ENCODE data around the gene SLC25A45.

The SLC25A45 gene

DNA sequence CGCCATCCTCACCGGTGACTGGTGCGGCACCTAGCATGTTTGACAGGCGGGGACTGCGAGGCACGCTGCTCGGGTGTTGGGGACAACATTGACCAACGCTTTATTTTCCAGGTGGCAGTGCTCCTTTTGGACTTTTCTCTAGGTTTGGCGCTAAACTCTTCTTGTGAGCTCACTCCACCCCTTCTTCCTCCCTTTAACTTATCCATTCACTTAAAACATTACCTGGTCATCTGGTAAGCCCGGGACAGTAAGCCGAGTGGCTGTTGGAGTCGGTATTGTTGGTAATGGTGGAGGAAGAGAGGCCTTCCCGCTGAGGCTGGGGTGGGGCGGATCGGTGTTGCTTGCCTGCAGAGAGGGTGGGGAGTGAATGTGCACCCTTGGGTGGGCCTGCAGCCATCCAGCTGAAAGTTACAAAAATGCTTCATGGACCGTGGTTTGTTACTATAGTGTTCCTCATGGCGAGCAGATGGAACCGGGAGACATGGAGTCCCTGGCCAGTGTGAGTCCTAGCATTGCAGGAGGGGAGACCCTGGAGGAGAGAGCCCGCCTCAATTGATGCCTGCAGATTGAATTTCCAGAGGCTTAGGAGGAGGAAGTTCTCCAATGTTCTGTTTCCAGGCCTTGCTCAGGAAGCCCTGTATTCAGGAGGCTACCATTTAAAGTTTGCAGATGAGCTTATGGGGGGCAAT is 41.2 kb upstream of the SLC25A45 start:
- peak overlapping the region; percentile 99 for H3K4me3 ChIP-seq (ENCODE audit: low read length)
- DNase-seq (ENCODE audit: low read depth): peak; percentile 66
- no peak for TF ChIP-seq CTCF (conservative IDR thresholded peaks at IDR 0.05; ENCODE audit: low read length)

DNA sequence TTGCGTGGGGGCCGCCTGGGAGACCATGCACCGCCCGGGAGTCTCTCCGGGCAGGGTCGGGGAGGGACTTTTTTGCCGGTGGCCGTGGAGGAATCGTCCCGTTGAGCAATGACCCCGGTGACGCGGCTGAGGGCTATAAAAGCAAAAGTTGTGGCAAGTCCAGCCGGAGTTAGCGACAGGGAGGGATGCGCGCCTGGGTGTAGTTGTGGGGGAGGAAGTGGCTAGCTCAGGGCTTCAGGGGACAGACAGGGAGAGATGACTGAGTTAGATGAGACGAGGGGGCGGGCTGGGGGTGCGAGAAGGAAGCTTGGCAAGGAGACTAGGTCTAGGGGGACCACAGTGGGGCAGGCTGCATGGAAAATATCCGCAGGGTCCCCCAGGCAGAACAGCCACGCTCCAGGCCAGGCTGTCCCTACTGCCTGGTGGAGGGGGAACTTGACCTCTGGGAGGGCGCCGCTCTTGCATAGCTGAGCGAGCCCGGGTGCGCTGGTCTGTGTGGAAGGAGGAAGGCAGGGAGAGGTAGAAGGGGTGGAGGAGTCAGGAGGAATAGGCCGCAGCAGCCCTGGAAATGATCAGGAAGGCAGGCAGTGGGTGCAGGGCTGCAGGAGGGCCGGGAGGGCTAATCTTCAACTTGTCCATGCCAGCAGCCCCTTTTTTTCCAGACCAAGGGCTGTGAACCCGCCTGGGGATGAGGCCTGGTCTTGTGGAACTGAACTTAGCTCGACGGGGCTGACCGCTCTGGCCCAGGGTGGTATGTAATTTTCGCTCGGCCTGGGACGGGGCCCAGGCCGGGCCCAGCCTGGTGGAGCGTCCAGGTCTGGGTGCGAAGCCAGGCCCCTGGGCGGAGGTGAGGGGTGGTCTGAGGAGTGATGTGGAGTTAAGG is 40.4 kb upstream of the SLC25A45 start, which contains the start of gene NEAT1:
TSS of gene NEAT1 (plus strand) at position 166 of the 883 bp plus-strand sequence.
- DNase-seq (ENCODE audit: low read depth): peak; percentile 95
- peak within 1 kb of the TSS; percentile 99 for H3K4me3 ChIP-seq (ENCODE audit: low read length)
- TF ChIP-seq CTCF (conservative IDR thresholded peaks at IDR 0.05; ENCODE audit: low read length): no peak

DNA sequence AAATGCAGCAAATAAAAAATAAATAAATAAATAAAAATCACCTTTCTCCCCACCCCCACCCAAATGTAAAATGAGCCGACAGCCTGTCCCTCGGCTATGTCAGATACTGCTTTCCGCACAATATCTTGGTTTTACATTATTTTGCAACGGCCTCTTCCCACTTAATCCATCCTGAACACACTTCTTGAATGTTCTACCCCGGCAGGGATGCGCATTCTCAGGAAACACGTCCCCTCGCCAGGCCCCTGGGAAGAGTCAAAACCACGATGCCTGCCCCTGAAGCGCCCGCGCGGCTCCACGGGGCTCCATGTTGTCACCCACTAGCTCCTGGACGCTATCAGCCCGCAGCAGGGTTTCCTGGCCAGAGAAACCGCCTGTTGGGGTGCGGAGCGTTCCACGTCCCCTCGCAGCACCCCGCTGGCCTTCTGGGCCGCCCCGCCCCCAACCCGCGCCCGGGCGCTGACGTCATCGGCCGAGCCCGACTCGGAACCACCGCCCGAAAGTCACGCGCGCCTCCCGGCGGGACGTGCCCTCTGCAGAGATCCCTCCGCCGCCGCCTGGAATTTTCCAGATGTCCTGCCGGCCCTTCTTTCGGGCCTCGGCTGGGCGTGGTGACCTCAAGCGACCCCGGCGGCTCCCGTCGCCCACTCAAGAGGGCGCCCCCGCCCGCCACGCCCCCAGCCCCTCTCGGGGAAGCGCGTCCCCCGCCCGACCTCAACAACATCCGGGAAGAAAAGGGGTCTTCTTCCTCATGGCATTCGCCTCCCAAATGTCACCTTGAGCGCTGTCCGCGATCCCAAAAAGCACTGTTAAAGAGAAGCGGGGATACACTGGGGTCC is 39.6 kb upstream of the SLC25A45 start:
- no peak for TF ChIP-seq CTCF (conservative IDR thresholded peaks at IDR 0.05; ENCODE audit: low read length)
- peak overlapping the region; percentile 99 for H3K4me3 ChIP-seq (ENCODE audit: low read length)
- DNase-seq (ENCODE audit: low read depth): peak; percentile 99

DNA sequence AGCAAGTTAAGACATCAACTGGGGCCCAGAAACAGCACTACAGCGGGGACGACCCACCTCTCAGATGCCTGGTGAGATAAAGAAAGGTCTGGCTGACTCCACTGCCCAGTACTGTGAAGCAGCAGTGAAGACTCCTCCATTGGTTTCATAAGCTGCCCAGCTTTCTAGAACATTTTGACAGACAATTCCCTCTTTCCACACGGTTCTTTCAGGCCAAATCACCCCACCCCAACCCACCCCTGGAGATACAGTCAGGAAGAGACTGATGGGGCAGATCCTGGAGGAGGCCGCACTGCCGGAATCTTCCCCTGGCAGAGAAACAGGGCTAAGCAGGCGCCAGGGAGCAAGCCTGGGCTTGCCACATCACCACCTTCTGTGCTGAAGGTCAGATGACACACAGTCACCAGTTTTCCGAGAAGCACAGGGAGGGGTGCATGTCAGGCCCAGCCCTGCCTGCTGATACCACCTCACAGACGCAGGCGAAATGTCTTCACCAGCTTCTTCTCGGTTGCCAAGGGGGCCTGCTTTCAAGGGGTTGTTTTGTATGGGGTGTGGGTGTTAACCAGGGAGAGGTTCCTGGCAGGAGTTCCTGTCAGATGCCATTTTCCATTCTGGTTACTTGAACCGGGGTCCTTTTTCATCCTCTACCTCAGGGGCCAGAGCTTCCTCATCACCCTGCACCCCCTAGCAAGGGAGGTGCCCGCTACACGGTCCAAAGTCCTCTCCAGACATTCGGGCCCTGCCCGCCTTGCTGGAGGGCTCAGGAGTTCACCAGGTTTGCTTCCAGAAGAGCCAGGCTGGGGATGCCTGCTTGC is 38.7 kb upstream of the SLC25A45 start:
- no peak for TF ChIP-seq CTCF (conservative IDR thresholded peaks at IDR 0.05; ENCODE audit: low read length)
- peak overlapping the region; percentile 74 for H3K4me3 ChIP-seq (ENCODE audit: low read length)
- DNase-seq (ENCODE audit: low read depth): peak; percentile 100

GRCh38 chr11:65420506-65420905 is 38.1 kb upstream of the SLC25A45 start:
- no peak for DNase-seq (ENCODE audit: low read depth)
- TF ChIP-seq CTCF (conservative IDR thresholded peaks at IDR 0.05; ENCODE audit: low read length): no peak
- peak overlapping the region; percentile 58 for H3K4me3 ChIP-seq (ENCODE audit: low read length)

DNA sequence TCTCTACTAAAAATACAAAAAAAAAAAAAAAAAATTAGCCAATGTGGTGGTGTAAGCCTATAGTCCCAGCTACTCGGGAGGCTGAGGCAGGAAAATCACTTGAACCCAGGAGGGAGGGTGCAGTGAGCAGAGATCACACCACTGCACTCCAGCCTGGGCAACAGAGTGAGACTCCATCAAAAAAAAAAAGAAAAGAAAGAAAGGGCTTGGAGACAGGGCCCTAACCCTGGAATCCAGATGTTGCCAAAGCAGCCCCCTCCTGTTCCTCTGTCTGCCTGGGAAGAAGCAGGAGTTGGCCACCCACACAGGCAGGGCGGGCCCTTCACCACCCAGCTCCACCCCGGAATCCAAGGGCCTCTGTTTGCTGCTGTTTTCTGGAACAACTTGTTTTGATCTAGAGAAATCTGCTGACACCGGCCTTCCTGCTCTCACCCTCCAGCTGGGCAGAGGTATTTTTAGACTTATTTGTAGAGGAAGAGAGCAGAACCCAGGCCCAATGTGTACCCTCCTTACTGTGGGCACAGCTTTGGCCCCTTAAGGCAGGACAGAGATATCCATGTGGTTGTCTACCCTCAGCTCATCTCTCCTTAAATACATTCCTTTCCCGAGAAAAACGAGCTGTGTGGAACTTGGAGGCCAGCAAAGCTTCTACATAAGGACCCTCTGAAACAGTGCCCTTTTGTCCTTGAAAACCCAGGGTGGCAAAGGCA is 37.5 kb upstream of the SLC25A45 start:
- peak; percentile 96 for DNase-seq (ENCODE audit: low read depth)
- no peak for TF ChIP-seq CTCF (conservative IDR thresholded peaks at IDR 0.05; ENCODE audit: low read length)
- peak overlapping the region; percentile 58 for H3K4me3 ChIP-seq (ENCODE audit: low read length)
